Hepatic stellate cell (primary cell): ENCODE data around the gene LONRF2.
A peak's percentile ranks its signal among the peaks of the same experiment; 100 is the strongest.
"Not testable (repeated sequence)": the region's sequence is repeated elsewhere in the genome, so short reads cannot be mapped to it uniquely, and the experiment has no call there.

Experiments
- DNase-seq: peaks from one replicate; pipeline ENCODE4 v3.0.0; 2011; ENCODE audit warnings: low spot score

Gene LONRF2

GRCh38 chr2:100321866-100322820 is at the start of gene LONRF2:
LONRF2 (minus strand) TSS chr2:100322501; CDS start chr2:100322093, 408 bp downstream.
- DNase-seq, result no peak

- no peak for DNase-seq
These were observed 44.9 kb upstream of the LONRF2 start for GRCh38 chr2:100367163-100367562.

GRCh38 chr2:100365434-100365833 is 43.1 kb upstream of the LONRF2 start:
- DNase-seq, result no peak

GRCh38 chr2:100362269-100362668 is 40.0 kb upstream of the LONRF2 start:
- not testable (repeated sequence) for DNase-seq

- no peak for DNase-seq
These were observed 37.3 kb upstream of the LONRF2 start for GRCh38 chr2:100359576-100359975.

- DNase-seq, result no peak
These were observed 36.3 kb upstream of the LONRF2 start for GRCh38 chr2:100358554-100358953.

- no peak for DNase-seq
These were observed 30.2 kb upstream of the LONRF2 start for GRCh38 chr2:100352521-100352920.

GRCh38 chr2:100350661-100351185 is 28.4 kb upstream of the LONRF2 start:
- DNase-seq, result no peak

- DNase-seq, result not testable (repeated sequence)
These were observed 22.8 kb upstream of the LONRF2 start for GRCh38 chr2:100345144-100345543.

GRCh38 chr2:100344433-100344832 is 22.1 kb upstream of the LONRF2 start:
- no peak for DNase-seq

- DNase-seq, result not testable (repeated sequence)
These were observed 20.2 kb upstream of the LONRF2 start for GRCh38 chr2:100342466-100342865.

- no peak for DNase-seq
These were observed 17.5 kb upstream of the LONRF2 start for GRCh38 chr2:100339823-100340222.

GRCh38 chr2:100334929-100335328 is 12.6 kb upstream of the LONRF2 start:
- DNase-seq, result no peak

- no peak for DNase-seq
These were observed 5.4 kb upstream of the LONRF2 start for GRCh38 chr2:100327742-100328141.

- DNase-seq, result peak; percentile 17
These were observed 979 bp downstream of the LONRF2 start for GRCh38 chr2:100321179-100321865.

- no peak for DNase-seq
These were observed 1.6 kb downstream of the LONRF2 start for GRCh38 chr2:100320547-100321178.

GRCh38 chr2:100317634-100318033 is 4.7 kb downstream of the LONRF2 start:
- no peak for DNase-seq

GRCh38 chr2:100309973-100310719 is 12.2 kb downstream of the LONRF2 start:
- DNase-seq, result no peak

GRCh38 chr2:100309311-100309710 is 13.0 kb downstream of the LONRF2 start:
- DNase-seq, result no peak

GRCh38 chr2:100303744-100304143 is 18.6 kb downstream of the LONRF2 start:
- no peak for DNase-seq

- no peak for DNase-seq
These were observed 19.8 kb downstream of the LONRF2 start for GRCh38 chr2:100302585-100302892.
